ENCODE data around the gene SMPD1.

- no peak for TF ChIP-seq CTCF (conservative IDR thresholded peaks at IDR 0.05; ENCODE audit: low read length)
- no peak for TF ChIP-seq EZH2phosphoT487 (IDR thresholded peaks at IDR 0.05; ENCODE audit: borderline replicate concordance)
Measured at GRCh38 chr11:6365659-6366058, 24.6 kb upstream of the SMPD1 start.

Measured in Loucy (cell line).